ENCODE results near the gene ANGPTL4. TPM values are rescaled to one million over a fixed set of nuclear protein-coding genes. Genes with fewer than 3 reads are reported as not detected.
"Not testable (repeated sequence)": the region's sequence is repeated elsewhere in the genome, so short reads cannot be mapped to it uniquely, and the experiment has no call there.

Gene ANGPTL4
- total RNA-seq, 1 experiment from 2014 or later = 32.8 TPM

GRCh38 chr19:8340341-8341096 lies 23.4 kb upstream of the ANGPTL4 start:
- H3K27ac Mint-ChIP-seq (ENCODE audit: low read depth, unreplicated experiment) = no peak overlapping the region
- H3K4me1 Mint-ChIP-seq (ENCODE audit: insufficient read depth, unreplicated experiment) = no peaks in the 10 kb centered on the region
- no TSS peak for BruUV-seq (replicated peaks)
- peaks cover 6% of the 10 kb centered on the region for H3K36me3 Mint-ChIP-seq (ENCODE audit: insufficient read depth, unreplicated experiment)
- H3K9me3 Mint-ChIP-seq (ENCODE audit: unreplicated experiment) = no peaks in the 10 kb centered on the region
- intact Hi-C loops (cut with micrococcal nuclease) = loop anchor here (10.0 kb wide), 1 partner anchor 734 kb away; no protein-coding TSS in a partner anchor
- TF ChIP-seq CTCF (IDR thresholded peaks at IDR 0.05; ENCODE audit: unreplicated experiment) = no peak
- no peak overlapping the region for H3K4me3 Mint-ChIP-seq (ENCODE audit: unreplicated experiment)
- no peaks in the 10 kb centered on the region for H3K27me3 Mint-ChIP-seq (ENCODE audit: insufficient read depth, unreplicated experiment)
- CTCF ChIA-PET = interaction anchor here (0.6 to 2.5 kb wide), 4 partner anchors 12 to 37 kb away, joined by 3 to 13 read pairs (median 5); no protein-coding TSS in a partner anchor
- no peak for DNase-seq (ENCODE audit: unreplicated experiment)
- POLR2A ChIA-PET = interaction anchor here (0.6 kb wide), 1 partner anchor 675 kb away, joined by 3 read pairs; no protein-coding TSS in a partner anchor

- H3K36me3 Mint-ChIP-seq (ENCODE audit: insufficient read depth, unreplicated experiment); H3K9me3 Mint-ChIP-seq (ENCODE audit: unreplicated experiment); DNase-seq (ENCODE audit: unreplicated experiment); BruUV-seq (replicated peaks); H3K4me1 Mint-ChIP-seq (ENCODE audit: insufficient read depth, unreplicated experiment); POLR2A ChIA-PET; H3K27ac Mint-ChIP-seq (ENCODE audit: low read depth, unreplicated experiment); H3K4me3 Mint-ChIP-seq (ENCODE audit: unreplicated experiment); H3K27me3 Mint-ChIP-seq (ENCODE audit: insufficient read depth, unreplicated experiment): not testable (repeated sequence)
- CTCF ChIA-PET = interaction anchor here (1.3 to 2.5 kb wide), 2 partner anchors 11 to 22 kb away, joined by 7 to 13 read pairs; no protein-coding TSS in a partner anchor
- intact Hi-C loops (cut with micrococcal nuclease) = loop anchor here (10.0 kb wide), 1 partner anchor 733 kb away; no protein-coding TSS in a partner anchor
Observed at GRCh38 chr19:8341504-8341903, 22.5 kb upstream of the ANGPTL4 start.

DNA sequence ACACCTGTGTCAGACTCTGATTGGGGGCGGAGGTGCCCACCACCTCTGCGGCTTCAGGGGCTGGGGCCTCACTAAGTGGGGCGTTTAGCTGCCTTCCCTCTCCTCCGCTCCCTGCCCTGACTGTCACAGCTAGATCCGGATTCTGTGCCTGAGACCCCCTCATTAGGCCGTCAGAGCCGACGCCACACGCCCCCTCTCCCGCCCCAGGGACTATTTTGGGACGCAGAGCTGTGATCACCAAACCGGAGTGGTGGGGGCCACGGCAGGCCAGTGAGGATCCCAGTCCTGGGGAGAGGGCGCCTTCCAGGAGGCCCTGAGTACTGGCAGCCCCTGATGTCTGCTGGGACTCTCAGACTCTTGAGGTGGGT lies 21.7 kb upstream of the ANGPTL4 start:
- DNase-seq (ENCODE audit: unreplicated experiment) = no peak
- H3K27me3 Mint-ChIP-seq (ENCODE audit: insufficient read depth, unreplicated experiment) = no peaks in the 10 kb centered on the region
- H3K4me1 Mint-ChIP-seq (ENCODE audit: insufficient read depth, unreplicated experiment) = no peaks in the 10 kb centered on the region
- POLR2A ChIA-PET = no interaction called here
- no peak overlapping the region for H3K4me3 Mint-ChIP-seq (ENCODE audit: unreplicated experiment)
- H3K27ac Mint-ChIP-seq (ENCODE audit: low read depth, unreplicated experiment) = no peak overlapping the region
- BruUV-seq (replicated peaks) = no TSS peak
- intact Hi-C loops (cut with micrococcal nuclease) = loop anchor here (10.0 kb wide), 1 partner anchor 733 kb away; no protein-coding TSS in a partner anchor
- no peaks in the 10 kb centered on the region for H3K9me3 Mint-ChIP-seq (ENCODE audit: unreplicated experiment)
- no peak for TF ChIP-seq CTCF (IDR thresholded peaks at IDR 0.05; ENCODE audit: unreplicated experiment)
- peaks cover 6% of the 10 kb centered on the region for H3K36me3 Mint-ChIP-seq (ENCODE audit: insufficient read depth, unreplicated experiment)
- CTCF ChIA-PET = interaction anchor here (0.6 kb wide), 1 partner anchor 9 kb away, joined by 3 read pairs; no protein-coding TSS in a partner anchor

GRCh38 chr19:8342684-8343482 lies 21.1 kb upstream of the ANGPTL4 start, which contains the start of gene KANK3:
KANK3 (minus strand) TSS chr19:8343262; CDS start chr19:8337828, 5,434 bp downstream.
- H3K27me3 Mint-ChIP-seq (ENCODE audit: insufficient read depth, unreplicated experiment) = no peaks in the 10 kb centered on the region
- no peak within 1 kb of the TSS for H3K27ac Mint-ChIP-seq (ENCODE audit: low read depth, unreplicated experiment)
- intact Hi-C loops (cut with micrococcal nuclease) = loop anchor here (10.0 kb wide), 1 partner anchor 732 kb away; no protein-coding TSS in a partner anchor
- CTCF ChIA-PET = interaction anchor here (0.6 to 2.2 kb wide), 2 partner anchors 8 to 11 kb away, joined by 3 to 20 read pairs; no protein-coding TSS in a partner anchor
- H3K9me3 Mint-ChIP-seq (ENCODE audit: unreplicated experiment) = no peaks in the 10 kb centered on the region
- H3K4me3 Mint-ChIP-seq (ENCODE audit: unreplicated experiment) = no peak within 1 kb of the TSS
- POLR2A ChIA-PET = interaction anchor here (1.2 kb wide), 1 partner anchor 8 kb away, joined by 3 read pairs; no protein-coding TSS in a partner anchor
- no peaks in the 10 kb centered on the region for H3K4me1 Mint-ChIP-seq (ENCODE audit: insufficient read depth, unreplicated experiment)
- peaks cover 6% of the 10 kb centered on the region for H3K36me3 Mint-ChIP-seq (ENCODE audit: insufficient read depth, unreplicated experiment)
- no peak for DNase-seq (ENCODE audit: unreplicated experiment)
- TF ChIP-seq CTCF (IDR thresholded peaks at IDR 0.05; ENCODE audit: unreplicated experiment) = no peak
- BruUV-seq (replicated peaks) = no TSS peak

Data from MCF 10A (cell line).